GM23338 (cell line): ENCODE results near the gene CCDC86. TPM values are rescaled to one million over a fixed set of nuclear protein-coding genes. Genes with fewer than 3 reads are reported as not detected.

Source experiments
- ATAC-seq: fragments of 200-7000 bp; cut with Tn5 transposase; 3 replicates; pipeline ENCODE4 v1.9.1; 2020
- DNase-seq: peaks from one replicate; pipeline ENCODE4 v3.0.0-alpha.2; 2015; ENCODE audit warnings: low spot score
- H2AFZ ChIP-seq: fragments of 200-600 bp; sonication (generic); 2 replicates; pipeline ENCODE4 v1.8.0; 2016; ENCODE audit warnings: antibody characterized with exemption, mild to moderate bottlenecking, moderate library complexity
- H3F3A ChIP-seq: fragments of 200-600 bp; sonication (generic); replicated peaks from 2 replicates; pipeline ENCODE4 v1.8.0; 2017; ENCODE audit warnings: antibody characterized with exemption, mixed run types, low read depth
- H3K27ac ChIP-seq: fragments of 200-600 bp; sonication (generic); 2 replicates; pipeline ENCODE4 v1.6.1; 2016; ENCODE audit warnings: low read depth
- H3K27me3 ChIP-seq: fragments of 200-600 bp; sonication (generic); 2 replicates; pipeline ENCODE4 v1.8.0; 2016; ENCODE audit warnings: mild to moderate bottlenecking, mixed run types, moderate library complexity; ENCODE audit not compliant: insufficient read depth
- H3K36me3 ChIP-seq: fragments of 200-600 bp; sonication (generic); 2 replicates; pipeline ENCODE4 v1.8.0; 2016; ENCODE audit warnings: mild to moderate bottlenecking; ENCODE audit not compliant: insufficient read depth
- H3K4me1 ChIP-seq: fragments of 200-600 bp; sonication (generic); 2 replicates; pipeline ENCODE4 v1.8.0; 2016; ENCODE audit warnings: mild to moderate bottlenecking, moderate library complexity; ENCODE audit not compliant: insufficient read depth
- H3K4me2 ChIP-seq: fragments of 200-600 bp; sonication (generic); 2 replicates; pipeline ENCODE4 v1.7.1; 2017; ENCODE audit warnings: mixed run types
- H3K4me3 ChIP-seq: fragments of 200-600 bp; sonication (generic); 2 replicates; pipeline ENCODE4 v1.6.1; 2016; ENCODE audit warnings: mixed run types
- H3K79me2 ChIP-seq: fragments of 200-600 bp; sonication (generic); replicated peaks from 2 replicates; pipeline ENCODE4 v1.8.0; 2017; ENCODE audit warnings: mild to moderate bottlenecking; ENCODE audit not compliant: insufficient read depth
- H3K9me2 ChIP-seq: fragments of 200-600 bp; sonication (generic); 2 replicates; pipeline ENCODE4 v1.8.0; 2017; ENCODE audit not compliant: insufficient read depth
- H4K20me1 ChIP-seq: fragments of 200-600 bp; sonication (generic); replicated peaks from 2 replicates; pipeline ENCODE4 v1.8.0; 2017; ENCODE audit warnings: mild to moderate bottlenecking; ENCODE audit not compliant: insufficient read depth
- H3K27ac Mint-ChIP-seq: 2 replicates; pipeline ENCODE4 v1.8.0; 2020; ENCODE audit warnings: inconsistent platforms, mild to moderate bottlenecking, moderate library complexity, mixed read lengths
- H3K27me3 Mint-ChIP-seq: 3 replicates; pipeline ENCODE4 v1.8.0; 2022; ENCODE audit warnings: low read depth, mild to moderate bottlenecking, moderate library complexity, mixed read lengths, inconsistent platforms; ENCODE audit not compliant: insufficient read depth, poor library complexity
- H3K36me3 Mint-ChIP-seq: 3 replicates; pipeline ENCODE4 v1.8.0; 2021; ENCODE audit warnings: low read depth, mild to moderate bottlenecking, inconsistent platforms, moderate library complexity, mixed read lengths
- H3K4me1 Mint-ChIP-seq: 3 replicates; pipeline ENCODE4 v1.8.0; 2020; ENCODE audit warnings: mild to moderate bottlenecking, inconsistent platforms, mixed read lengths
- H3K4me3 Mint-ChIP-seq: 3 replicates; pipeline ENCODE4 v1.8.0; 2021; ENCODE audit warnings: moderate library complexity, mild to moderate bottlenecking, inconsistent platforms, mixed read lengths
- H3K9me3 Mint-ChIP-seq: 3 replicates; pipeline ENCODE4 v1.8.0; 2020; ENCODE audit warnings: moderate library complexity, mild to moderate bottlenecking, inconsistent platforms, mixed read lengths
- CREB1 ChIP-seq: fragments of 250-450 bp; sonication (Bioruptor Pico); IDR thresholded peaks from 2 replicates; pipeline ENCODE4 v1.5.0; 2020; ENCODE audit warnings: low read depth, mild to moderate bottlenecking, moderate library complexity
- EZH2 ChIP-seq: fragments of 200-600 bp; sonication (generic); IDR thresholded peaks from one replicate; pipeline ENCODE4 v1.8.0; 2017; ENCODE audit warnings: antibody characterized with exemption, mild to moderate bottlenecking, low read depth; ENCODE audit not compliant: unreplicated experiment
- EZH2phosphoT487 ChIP-seq: fragments of 200-600 bp; sonication (generic); IDR thresholded peaks from one replicate; pipeline ENCODE4 v1.8.1; 2018; ENCODE audit warnings: antibody characterized with exemption; ENCODE audit not compliant: unreplicated experiment
- JUNB ChIP-seq: IDR thresholded peaks from one replicate; pipeline ENCODE4 v1.6.1; 2016; ENCODE audit warnings: antibody characterized with exemption; ENCODE audit not compliant: unreplicated experiment
- NANOG ChIP-seq: IDR thresholded peaks from 2 replicates; pipeline ENCODE4 v1.6.1; 2016; ENCODE audit warnings: antibody characterized with exemption, borderline replicate concordance
- POLR2AphosphoS5 ChIP-seq: IDR thresholded peaks from 2 replicates; pipeline ENCODE4 v1.6.1; 2016; ENCODE audit warnings: antibody characterized with exemption, low read depth
- STAT1 ChIP-seq: IDR thresholded peaks from one replicate; pipeline ENCODE4 v1.6.1; 2016; ENCODE audit warnings: antibody characterized with exemption; ENCODE audit not compliant: unreplicated experiment
- ZNF114 ChIP-seq: fragments of 250-450 bp; sonication (Bioruptor Pico); IDR thresholded peaks from 2 replicates; pipeline ENCODE4 v1.5.0; 2020; ENCODE audit warnings: mild to moderate bottlenecking, moderate library complexity
- ZNF331 ChIP-seq: fragments of 250-450 bp; sonication (Bioruptor Pico); IDR thresholded peaks from 2 replicates; pipeline ENCODE4 v1.5.0; 2020; ENCODE audit warnings: low read depth, mild to moderate bottlenecking, moderate library complexity
- polyA plus RNA-seq: library from polyadenylated mRNA; unstranded; fragments of >200 nt; fragmentation: Nextera tagmentation; extraction: Ambion mirVana; gene quantifications from 2 replicates; pipeline ENCODE4 v1.2.1, GENCODE V29; 2016
- total RNA-seq: library from RNA; depleted of rRNA; stranded (reverse); fragments of >200 nt; shearing (Covaris generic); gene quantifications from 2 replicates; pipeline ENCODE4 v1.2.3, GENCODE V29; 2014
- TF ChIP-seq, protein P1 (sequence below), 2 experiments: fragments of 200-600 bp in 1 of 2; sonication (generic) in 1 of 2; conservative IDR thresholded peaks; 2 replicates each; pipeline versions ENCODE4 v1.5.1 to v1.6.1; 2016 to 2017; ENCODE audit warnings: antibody characterized with exemption in 2 of 2, low read depth in 2 of 2, mild to moderate bottlenecking in 2 of 2, moderate library complexity in 1 of 2
- TF ChIP-seq, protein P2 (sequence below): IDR thresholded peaks from one replicate; pipeline ENCODE4 v1.6.1; 2018; ENCODE audit warnings: antibody characterized with exemption; ENCODE audit not compliant: unreplicated experiment
- TF ChIP-seq, protein P3 (sequence below): fragments of 250-450 bp; sonication (Bioruptor Pico); IDR thresholded peaks from 2 replicates; pipeline ENCODE4 v1.5.0; 2020; ENCODE audit warnings: mild to moderate bottlenecking, moderate library complexity
- TF ChIP-seq, protein P4 (sequence below): IDR thresholded peaks from 2 replicates; pipeline ENCODE4 v1.6.1; 2016; ENCODE audit warnings: antibody characterized with exemption

Gene CCDC86
- total and polyA plus RNA-seq, 2 experiments from 2014 or later: 67.3 to 98.5 TPM

DNA sequence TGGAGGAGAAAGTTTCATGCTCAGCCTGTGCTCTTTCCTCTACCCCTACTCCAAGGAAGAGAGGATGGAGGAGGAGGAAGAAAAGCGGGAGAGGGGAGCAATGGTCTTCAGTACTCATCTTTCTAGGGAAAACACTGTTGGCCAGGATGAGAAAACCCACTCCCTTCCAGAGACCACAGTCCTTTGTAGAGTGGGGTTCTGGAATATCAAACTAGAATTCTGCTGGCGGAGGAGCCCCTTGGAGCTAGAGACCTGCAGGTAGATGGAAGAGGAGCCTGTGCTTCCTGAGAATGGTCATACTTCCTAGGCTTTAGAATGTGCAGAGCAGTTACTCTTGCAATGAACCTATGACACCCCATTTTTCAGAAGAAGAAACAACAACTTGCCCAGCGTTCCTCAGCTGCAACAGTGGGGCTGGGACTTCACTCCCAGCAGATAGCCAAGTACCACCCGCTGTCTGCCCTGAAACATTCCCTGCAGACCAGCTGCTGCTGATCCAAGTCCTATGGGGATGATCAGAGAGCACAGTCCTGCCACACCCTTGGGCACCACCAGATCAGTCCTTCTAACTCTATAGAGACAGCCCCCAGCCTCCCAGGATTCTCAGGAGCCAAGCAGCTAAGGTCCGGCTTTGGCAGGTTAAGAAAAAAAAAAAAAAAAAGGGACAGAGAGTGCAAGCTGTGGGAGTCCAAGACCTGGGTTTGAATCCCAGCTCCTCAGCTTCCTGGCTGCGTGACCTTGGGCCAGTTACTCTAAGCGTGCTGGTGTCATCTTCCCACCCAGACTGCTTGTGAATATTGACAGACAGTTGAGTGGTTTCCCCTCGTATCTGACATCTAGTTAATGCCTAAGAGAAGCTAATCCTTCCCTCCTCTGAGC is 13.2 kb downstream of the CCDC86 start:
- 0 out of 2 replicates have a peak, but pooled peaks cover 5% of the 10 kb centered on the region for H3K4me1 ChIP-seq
- no peak for DNase-seq
- H3K27me3 Mint-ChIP-seq: peaks cover 21% of the 10 kb centered on the region
- H2AFZ ChIP-seq: no peak overlapping the region
- H3K4me3 Mint-ChIP-seq: no peak overlapping the region
- H3K4me3 ChIP-seq: no peak overlapping the region
- no peak overlapping the region for H3K4me2 ChIP-seq
- peaks cover 22% of the 10 kb centered on the region for H3K36me3 Mint-ChIP-seq
- peaks cover 15% of the 10 kb centered on the region for H3K4me1 Mint-ChIP-seq
- peaks cover 23% of the 10 kb centered on the region for H3K27me3 ChIP-seq
- no peak for TF ChIP-seq JUNB
- TF ChIP-seq, protein P1, sequence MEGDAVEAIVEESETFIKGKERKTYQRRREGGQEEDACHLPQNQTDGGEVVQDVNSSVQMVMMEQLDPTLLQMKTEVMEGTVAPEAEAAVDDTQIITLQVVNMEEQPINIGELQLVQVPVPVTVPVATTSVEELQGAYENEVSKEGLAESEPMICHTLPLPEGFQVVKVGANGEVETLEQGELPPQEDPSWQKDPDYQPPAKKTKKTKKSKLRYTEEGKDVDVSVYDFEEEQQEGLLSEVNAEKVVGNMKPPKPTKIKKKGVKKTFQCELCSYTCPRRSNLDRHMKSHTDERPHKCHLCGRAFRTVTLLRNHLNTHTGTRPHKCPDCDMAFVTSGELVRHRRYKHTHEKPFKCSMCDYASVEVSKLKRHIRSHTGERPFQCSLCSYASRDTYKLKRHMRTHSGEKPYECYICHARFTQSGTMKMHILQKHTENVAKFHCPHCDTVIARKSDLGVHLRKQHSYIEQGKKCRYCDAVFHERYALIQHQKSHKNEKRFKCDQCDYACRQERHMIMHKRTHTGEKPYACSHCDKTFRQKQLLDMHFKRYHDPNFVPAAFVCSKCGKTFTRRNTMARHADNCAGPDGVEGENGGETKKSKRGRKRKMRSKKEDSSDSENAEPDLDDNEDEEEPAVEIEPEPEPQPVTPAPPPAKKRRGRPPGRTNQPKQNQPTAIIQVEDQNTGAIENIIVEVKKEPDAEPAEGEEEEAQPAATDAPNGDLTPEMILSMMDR (conservative IDR thresholded peaks at IDR 0.05; ENCODE audit: low read depth in 2 of 2): no peak
- TF ChIP-seq, protein P2, sequence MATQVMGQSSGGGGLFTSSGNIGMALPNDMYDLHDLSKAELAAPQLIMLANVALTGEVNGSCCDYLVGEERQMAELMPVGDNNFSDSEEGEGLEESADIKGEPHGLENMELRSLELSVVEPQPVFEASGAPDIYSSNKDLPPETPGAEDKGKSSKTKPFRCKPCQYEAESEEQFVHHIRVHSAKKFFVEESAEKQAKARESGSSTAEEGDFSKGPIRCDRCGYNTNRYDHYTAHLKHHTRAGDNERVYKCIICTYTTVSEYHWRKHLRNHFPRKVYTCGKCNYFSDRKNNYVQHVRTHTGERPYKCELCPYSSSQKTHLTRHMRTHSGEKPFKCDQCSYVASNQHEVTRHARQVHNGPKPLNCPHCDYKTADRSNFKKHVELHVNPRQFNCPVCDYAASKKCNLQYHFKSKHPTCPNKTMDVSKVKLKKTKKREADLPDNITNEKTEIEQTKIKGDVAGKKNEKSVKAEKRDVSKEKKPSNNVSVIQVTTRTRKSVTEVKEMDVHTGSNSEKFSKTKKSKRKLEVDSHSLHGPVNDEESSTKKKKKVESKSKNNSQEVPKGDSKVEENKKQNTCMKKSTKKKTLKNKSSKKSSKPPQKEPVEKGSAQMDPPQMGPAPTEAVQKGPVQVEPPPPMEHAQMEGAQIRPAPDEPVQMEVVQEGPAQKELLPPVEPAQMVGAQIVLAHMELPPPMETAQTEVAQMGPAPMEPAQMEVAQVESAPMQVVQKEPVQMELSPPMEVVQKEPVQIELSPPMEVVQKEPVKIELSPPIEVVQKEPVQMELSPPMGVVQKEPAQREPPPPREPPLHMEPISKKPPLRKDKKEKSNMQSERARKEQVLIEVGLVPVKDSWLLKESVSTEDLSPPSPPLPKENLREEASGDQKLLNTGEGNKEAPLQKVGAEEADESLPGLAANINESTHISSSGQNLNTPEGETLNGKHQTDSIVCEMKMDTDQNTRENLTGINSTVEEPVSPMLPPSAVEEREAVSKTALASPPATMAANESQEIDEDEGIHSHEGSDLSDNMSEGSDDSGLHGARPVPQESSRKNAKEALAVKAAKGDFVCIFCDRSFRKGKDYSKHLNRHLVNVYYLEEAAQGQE: no peak
- TF ChIP-seq ZNF114 (CRISPR knock-in tag): no peak
- TF ChIP-seq STAT1: no peak
- TF ChIP-seq POLR2AphosphoS5: no peak
- no peak for TF ChIP-seq EZH2phosphoT487
- TF ChIP-seq CREB1 (CRISPR knock-in tag): no peak
- TF ChIP-seq EZH2: no peak
- TF ChIP-seq, protein P3, sequence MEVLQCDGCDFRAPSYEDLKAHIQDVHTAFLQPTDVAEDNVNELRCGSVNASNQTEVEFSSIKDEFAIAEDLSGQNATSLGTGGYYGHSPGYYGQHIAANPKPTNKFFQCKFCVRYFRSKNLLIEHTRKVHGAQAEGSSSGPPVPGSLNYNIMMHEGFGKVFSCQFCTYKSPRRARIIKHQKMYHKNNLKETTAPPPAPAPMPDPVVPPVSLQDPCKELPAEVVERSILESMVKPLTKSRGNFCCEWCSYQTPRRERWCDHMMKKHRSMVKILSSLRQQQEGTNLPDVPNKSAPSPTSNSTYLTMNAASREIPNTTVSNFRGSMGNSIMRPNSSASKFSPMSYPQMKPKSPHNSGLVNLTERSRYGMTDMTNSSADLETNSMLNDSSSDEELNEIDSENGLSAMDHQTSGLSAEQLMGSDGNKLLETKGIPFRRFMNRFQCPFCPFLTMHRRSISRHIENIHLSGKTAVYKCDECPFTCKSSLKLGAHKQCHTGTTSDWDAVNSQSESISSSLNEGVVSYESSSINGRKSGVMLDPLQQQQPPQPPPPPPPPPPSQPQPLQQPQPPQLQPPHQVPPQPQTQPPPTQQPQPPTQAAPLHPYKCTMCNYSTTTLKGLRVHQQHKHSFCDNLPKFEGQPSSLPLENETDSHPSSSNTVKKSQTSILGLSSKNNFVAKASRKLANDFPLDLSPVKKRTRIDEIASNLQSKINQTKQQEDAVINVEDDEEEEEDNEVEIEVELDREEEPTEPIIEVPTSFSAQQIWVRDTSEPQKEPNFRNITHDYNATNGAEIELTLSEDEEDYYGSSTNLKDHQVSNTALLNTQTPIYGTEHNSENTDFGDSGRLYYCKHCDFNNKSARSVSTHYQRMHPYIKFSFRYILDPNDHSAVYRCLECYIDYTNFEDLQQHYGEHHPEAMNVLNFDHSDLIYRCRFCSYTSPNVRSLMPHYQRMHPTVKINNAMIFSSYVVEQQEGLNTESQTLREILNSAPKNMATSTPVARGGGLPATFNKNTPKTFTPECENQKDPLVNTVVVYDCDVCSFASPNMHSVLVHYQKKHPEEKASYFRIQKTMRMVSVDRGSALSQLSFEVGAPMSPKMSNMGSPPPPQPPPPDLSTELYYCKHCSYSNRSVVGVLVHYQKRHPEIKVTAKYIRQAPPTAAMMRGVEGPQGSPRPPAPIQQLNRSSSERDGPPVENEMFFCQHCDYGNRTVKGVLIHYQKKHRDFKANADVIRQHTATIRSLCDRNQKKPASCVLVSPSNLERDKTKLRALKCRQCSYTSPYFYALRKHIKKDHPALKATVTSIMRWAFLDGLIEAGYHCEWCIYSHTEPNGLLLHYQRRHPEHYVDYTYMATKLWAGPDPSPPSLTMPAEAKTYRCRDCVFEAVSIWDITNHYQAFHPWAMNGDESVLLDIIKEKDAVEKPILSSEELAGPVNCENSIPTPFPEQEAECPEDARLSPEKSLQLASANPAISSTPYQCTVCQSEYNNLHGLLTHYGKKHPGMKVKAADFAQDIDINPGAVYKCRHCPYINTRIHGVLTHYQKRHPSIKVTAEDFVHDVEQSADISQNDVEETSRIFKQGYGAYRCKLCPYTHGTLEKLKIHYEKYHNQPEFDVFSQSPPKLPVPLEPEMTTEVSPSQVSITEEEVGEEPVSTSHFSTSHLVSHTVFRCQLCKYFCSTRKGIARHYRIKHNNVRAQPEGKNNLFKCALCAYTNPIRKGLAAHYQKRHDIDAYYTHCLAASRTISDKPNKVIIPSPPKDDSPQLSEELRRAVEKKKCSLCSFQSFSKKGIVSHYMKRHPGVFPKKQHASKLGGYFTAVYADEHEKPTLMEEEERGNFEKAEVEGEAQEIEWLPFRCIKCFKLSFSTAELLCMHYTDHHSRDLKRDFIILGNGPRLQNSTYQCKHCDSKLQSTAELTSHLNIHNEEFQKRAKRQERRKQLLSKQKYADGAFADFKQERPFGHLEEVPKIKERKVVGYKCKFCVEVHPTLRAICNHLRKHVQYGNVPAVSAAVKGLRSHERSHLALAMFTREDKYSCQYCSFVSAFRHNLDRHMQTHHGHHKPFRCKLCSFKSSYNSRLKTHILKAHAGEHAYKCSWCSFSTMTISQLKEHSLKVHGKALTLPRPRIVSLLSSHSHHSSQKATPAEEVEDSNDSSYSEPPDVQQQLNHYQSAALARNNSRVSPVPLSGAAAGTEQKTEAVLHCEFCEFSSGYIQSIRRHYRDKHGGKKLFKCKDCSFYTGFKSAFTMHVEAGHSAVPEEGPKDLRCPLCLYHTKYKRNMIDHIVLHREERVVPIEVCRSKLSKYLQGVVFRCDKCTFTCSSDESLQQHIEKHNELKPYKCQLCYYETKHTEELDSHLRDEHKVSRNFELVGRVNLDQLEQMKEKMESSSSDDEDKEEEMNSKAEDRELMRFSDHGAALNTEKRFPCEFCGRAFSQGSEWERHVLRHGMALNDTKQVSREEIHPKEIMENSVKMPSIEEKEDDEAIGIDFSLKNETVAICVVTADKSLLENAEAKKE (CRISPR knock-in tag): no peak
- TF ChIP-seq ZNF331 (CRISPR knock-in tag): no peak
- TF ChIP-seq, protein P4, sequence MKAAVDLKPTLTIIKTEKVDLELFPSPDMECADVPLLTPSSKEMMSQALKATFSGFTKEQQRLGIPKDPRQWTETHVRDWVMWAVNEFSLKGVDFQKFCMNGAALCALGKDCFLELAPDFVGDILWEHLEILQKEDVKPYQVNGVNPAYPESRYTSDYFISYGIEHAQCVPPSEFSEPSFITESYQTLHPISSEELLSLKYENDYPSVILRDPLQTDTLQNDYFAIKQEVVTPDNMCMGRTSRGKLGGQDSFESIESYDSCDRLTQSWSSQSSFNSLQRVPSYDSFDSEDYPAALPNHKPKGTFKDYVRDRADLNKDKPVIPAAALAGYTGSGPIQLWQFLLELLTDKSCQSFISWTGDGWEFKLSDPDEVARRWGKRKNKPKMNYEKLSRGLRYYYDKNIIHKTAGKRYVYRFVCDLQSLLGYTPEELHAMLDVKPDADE: no peak
- no peak for TF ChIP-seq NANOG
- H3K36me3 ChIP-seq: no peaks in the 10 kb centered on the region
- no peak for ATAC-seq
- peaks cover 9% of the 10 kb centered on the region; the same call in 1 of the 2 replicates for H3F3A ChIP-seq
- no peaks in the 10 kb centered on the region for H3K9me2 ChIP-seq
- H3K27ac ChIP-seq: no peak overlapping the region
- no peaks in the 10 kb centered on the region; the same call in 2 of the 3 replicates for H3K9me3 Mint-ChIP-seq
- no peaks in the 10 kb centered on the region; the same call in 1 of the 2 replicates for H4K20me1 ChIP-seq
- no peaks in the 10 kb centered on the region for H3K79me2 ChIP-seq
- no peak overlapping the region for H3K27ac Mint-ChIP-seq
